GM12878 (cell line): ENCODE data around the gene BTBD9.

Source experiments
- BCL3 ChIP-seq: IDR thresholded peaks from 2 replicates; pipeline ENCODE4 v1.6.1; 2011; ENCODE audit warnings: borderline replicate concordance, low read depth, mild to moderate bottlenecking, moderate library complexity, low read length; ENCODE audit not compliant: insufficient read depth, poor library complexity, severe bottlenecking
- BHLHE40 ChIP-seq, 2 experiments: fragments of 450-650 bp in 1 of 2; IDR thresholded peaks; 2 replicates each; pipeline ENCODE4 v1.6.1; 2011 to 2017; ENCODE audit warnings: low read depth in 2 of 2, borderline replicate concordance in 1 of 2, improper control_type of control experiment in 1 of 2, low read length in 1 of 2, mild to moderate bottlenecking in 1 of 2
- CBFB ChIP-seq: IDR thresholded peaks from 2 replicates; pipeline ENCODE4 v1.6.1; 2016; ENCODE audit warnings: antibody characterized with exemption, low read depth
- CREB1 ChIP-seq: IDR thresholded peaks from 2 replicates; pipeline ENCODE4 v1.6.1; 2012; ENCODE audit warnings: low read depth, mild to moderate bottlenecking, inconsistent platforms
- CTCF ChIP-seq, 3 experiments: IDR thresholded peaks in 2 of 3; conservative IDR thresholded peaks in 1 of 3; 2 replicates each; pipeline ENCODE4 v1.5.1; 2011; ENCODE audit warnings: low read depth in 3 of 3, low read length in 3 of 3, mild to moderate bottlenecking in 3 of 3, control low read depth in 2 of 3, moderate library complexity in 2 of 3, inconsistent platforms in 1 of 3, mixed read lengths in 1 of 3; ENCODE audit not compliant: control insufficient read depth in 2 of 3, insufficient read depth in 1 of 3; ENCODE audit errors: extremely low read depth in 1 of 3
- E4F1 ChIP-seq: fragments of 450-650 bp; IDR thresholded peaks from 2 replicates; pipeline ENCODE4 v1.6.1; 2018; ENCODE audit warnings: borderline replicate concordance, mild to moderate bottlenecking; ENCODE audit not compliant: partially characterized antibody
- EP300 ChIP-seq, 2 experiments: fragments of 150-350 bp in 1 of 2; IDR thresholded peaks; 2 replicates each; pipeline ENCODE4 v1.6.1; 2011 to 2012; ENCODE audit warnings: low read depth in 2 of 2, low read length in 2 of 2, borderline replicate concordance in 1 of 2, improper control_type of control experiment in 1 of 2, inconsistent platforms in 1 of 2; ENCODE audit not compliant: control insufficient read depth in 1 of 2
- MXI1 ChIP-seq: fragments of 150-350 bp; IDR thresholded peaks from 2 replicates; pipeline ENCODE4 v1.6.1; 2011; ENCODE audit warnings: low read depth, mild to moderate bottlenecking, inconsistent platforms, low read length, improper control_type of control experiment
- NR2C2 ChIP-seq: IDR thresholded peaks from 2 replicates; pipeline ENCODE4 v1.6.1; 2011; ENCODE audit warnings: borderline replicate concordance, low read depth; ENCODE audit not compliant: control insufficient read depth, insufficient read length
- POLR2A ChIP-seq: IDR thresholded peaks from 2 replicates; pipeline ENCODE4 v1.6.1; 2011; ENCODE audit warnings: low read depth, mild to moderate bottlenecking, low read length
- REST ChIP-seq: IDR thresholded peaks from 2 replicates; pipeline ENCODE4 v1.6.1; 2012; ENCODE audit warnings: mild to moderate bottlenecking, low read depth, low read length
- TCF7 ChIP-seq: IDR thresholded peaks from 2 replicates; pipeline ENCODE4 v1.6.1; 2014; ENCODE audit warnings: antibody characterized with exemption, borderline replicate concordance
- USF1 ChIP-seq: IDR thresholded peaks from 2 replicates; pipeline ENCODE4 v1.6.1; 2011; ENCODE audit warnings: borderline replicate concordance, low read depth, mild to moderate bottlenecking, moderate library complexity, mixed read lengths, low read length; ENCODE audit not compliant: insufficient read depth; ENCODE audit errors: extremely low read length
- ZBED1 ChIP-seq: IDR thresholded peaks from 2 replicates; pipeline ENCODE4 v1.6.1; 2016; ENCODE audit warnings: borderline replicate concordance

- TF ChIP-seq ZBED1 (no peak), BCL3 (no peak), E4F1 (no peak), NR2C2 (no peak), CTCF (IDR thresholded peaks at IDR 0.05 in 2 of 3, conservative IDR thresholded peaks at IDR 0.05 in 1 of 3; ENCODE audit: control insufficient read depth in 2 of 3, extremely low read depth in 1 of 3, insufficient read depth in 1 of 3, low read depth in 3 of 3, low read length in 3 of 3) (no peak), USF1 (no peak), TCF7 (no peak), BHLHE40 (IDR thresholded peaks at IDR 0.05; ENCODE audit: borderline replicate concordance in 1 of 2, low read depth in 2 of 2, low read length in 1 of 2) (no peak), CBFB (no peak), CREB1 (no peak), MXI1 (no peak), REST (no peak), POLR2A (no peak), EP300 (IDR thresholded peaks at IDR 0.05; ENCODE audit: borderline replicate concordance in 1 of 2, control insufficient read depth in 1 of 2, low read depth in 2 of 2, low read length in 2 of 2) (no peak)
These were observed 445.5 kb downstream of the BTBD9 start for GRCh38 chr6:38194282-38194572.
